ENCODE results near the gene PNP. TPM values are rescaled to one million over a fixed set of nuclear protein-coding genes. Genes with fewer than 3 reads are reported as not detected.

Gene PNP
- total RNA-seq, 1 experiment from 2014 or later: 87.5 TPM

DNA sequence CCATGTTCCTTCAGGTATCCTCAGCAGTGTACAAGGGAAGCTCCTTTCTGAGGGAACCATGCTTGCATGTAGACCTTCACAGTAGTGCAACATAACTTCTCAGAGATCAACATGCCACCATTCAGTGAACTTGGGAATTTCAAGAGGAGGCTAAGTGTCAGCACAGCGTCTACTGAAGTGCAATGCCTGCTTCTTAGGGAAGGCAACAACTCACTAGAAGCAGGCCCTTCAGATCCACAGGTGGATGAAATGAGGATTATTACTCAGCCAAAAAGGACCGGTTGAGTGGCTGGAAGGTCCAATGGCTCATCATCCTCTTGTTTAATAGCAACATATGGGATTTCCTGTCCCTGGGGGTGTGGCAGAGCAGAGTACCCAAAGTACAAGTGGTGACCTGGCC, 54.8 kb downstream of the PNP start:
- no peak overlapping the region for H3K9ac ChIP-seq (ENCODE audit: extremely low read depth, insufficient read length, low read length)
- H3K23me2 ChIP-seq (ENCODE audit: insufficient read length, low read depth, low read length, poor library complexity, severe bottlenecking): no peaks in the 10 kb centered on the region
- H3K4ac ChIP-seq (ENCODE audit: low read depth, low read length): no peak overlapping the region
- no peaks in the 10 kb centered on the region; the same call in 1 of the 2 replicates for H3K27me3 ChIP-seq (ENCODE audit: insufficient read depth, low read length)
- H3K79me2 ChIP-seq (ENCODE audit: insufficient read depth, low read length): no peaks in the 10 kb centered on the region
- H4K8ac ChIP-seq (replicated peaks; ENCODE audit: insufficient read length, low read depth, low read length): no peak overlapping the region
- H3K4me1 Mint-ChIP-seq: no peaks in the 10 kb centered on the region
- no peaks in the 10 kb centered on the region for H3K4me1 ChIP-seq (ENCODE audit: insufficient read depth, low read length)
- no peak overlapping the region for H3K27ac Mint-ChIP-seq
- no peak overlapping the region for H2BK120ac ChIP-seq (ENCODE audit: low read depth, low read length, poor library complexity, severe bottlenecking)
- no CpG with 5 or more reads among the region's 2 CpGs for WGBS (ENCODE audit: extremely low coverage, insufficient read length, low lambda C conversion rate)
- H3K4me3 Mint-ChIP-seq: no peak overlapping the region
- H3K23ac ChIP-seq (ENCODE audit: insufficient read length, low read depth, low read length): no peak overlapping the region
- H2BK5ac ChIP-seq (ENCODE audit: insufficient read length, low read length): no peak overlapping the region
- H4K91ac ChIP-seq (ENCODE audit: insufficient read length, low read depth, low read length): no peak overlapping the region
- DNase-seq: no peak
- TF ChIP-seq, protein P1, sequence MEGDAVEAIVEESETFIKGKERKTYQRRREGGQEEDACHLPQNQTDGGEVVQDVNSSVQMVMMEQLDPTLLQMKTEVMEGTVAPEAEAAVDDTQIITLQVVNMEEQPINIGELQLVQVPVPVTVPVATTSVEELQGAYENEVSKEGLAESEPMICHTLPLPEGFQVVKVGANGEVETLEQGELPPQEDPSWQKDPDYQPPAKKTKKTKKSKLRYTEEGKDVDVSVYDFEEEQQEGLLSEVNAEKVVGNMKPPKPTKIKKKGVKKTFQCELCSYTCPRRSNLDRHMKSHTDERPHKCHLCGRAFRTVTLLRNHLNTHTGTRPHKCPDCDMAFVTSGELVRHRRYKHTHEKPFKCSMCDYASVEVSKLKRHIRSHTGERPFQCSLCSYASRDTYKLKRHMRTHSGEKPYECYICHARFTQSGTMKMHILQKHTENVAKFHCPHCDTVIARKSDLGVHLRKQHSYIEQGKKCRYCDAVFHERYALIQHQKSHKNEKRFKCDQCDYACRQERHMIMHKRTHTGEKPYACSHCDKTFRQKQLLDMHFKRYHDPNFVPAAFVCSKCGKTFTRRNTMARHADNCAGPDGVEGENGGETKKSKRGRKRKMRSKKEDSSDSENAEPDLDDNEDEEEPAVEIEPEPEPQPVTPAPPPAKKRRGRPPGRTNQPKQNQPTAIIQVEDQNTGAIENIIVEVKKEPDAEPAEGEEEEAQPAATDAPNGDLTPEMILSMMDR (conservative IDR thresholded peaks at IDR 0.05): no peak
- no peak overlapping the region for H2BK20ac ChIP-seq (ENCODE audit: low read depth, low read length, poor library complexity, severe bottlenecking)
- H2AFZ ChIP-seq (ENCODE audit: low read length): no peak overlapping the region
- no peaks in the 10 kb centered on the region for H3K9me3 ChIP-seq (ENCODE audit: control insufficient read depth, low read depth, low read length)
- peaks cover 2% of the 10 kb centered on the region; the same call in 1 of the 2 replicates for H3K27me3 Mint-ChIP-seq (ENCODE audit: low read depth)
- H2BK12ac ChIP-seq (ENCODE audit: insufficient read length, low read depth, low read length): no peak overlapping the region
- H2AK5ac ChIP-seq (ENCODE audit: insufficient read length, low read length): no peak overlapping the region
- H3K27ac ChIP-seq (ENCODE audit: insufficient read length, low read depth, low read length): no peak overlapping the region
- no peak overlapping the region for H4K5ac ChIP-seq (ENCODE audit: insufficient read length, low read depth, low read length)
- H3K79me1 ChIP-seq (ENCODE audit: insufficient read depth, low read depth, low read length, poor library complexity, severe bottlenecking): no peaks in the 10 kb centered on the region
- no peak overlapping the region for H3K14ac ChIP-seq (ENCODE audit: insufficient read depth, low read length)
- no peak overlapping the region for H3T11ph ChIP-seq (ENCODE audit: low read length)
- no peak overlapping the region for H2BK15ac ChIP-seq (ENCODE audit: low read depth, low read length)
- H4K20me1 ChIP-seq (ENCODE audit: control insufficient read depth, insufficient read depth, insufficient read length): no peaks in the 10 kb centered on the region
- H3K4me2 ChIP-seq (ENCODE audit: insufficient read depth, insufficient read length, low read length): no peak overlapping the region
- H3K18ac ChIP-seq (ENCODE audit: insufficient read length, low read depth, low read length): no peak overlapping the region
- peaks cover 0 to 3% of the 10 kb centered on the region in 2 experiments; a peak in 2 of 5 replicates for H3K9me3 Mint-ChIP-seq
- no peaks in the 10 kb centered on the region for H3K36me3 Mint-ChIP-seq (ENCODE audit: insufficient read depth in 1 of 3, low read depth in 3 of 3)
- no peak overlapping the region for H3K56ac ChIP-seq (ENCODE audit: insufficient read length, low read depth, low read length)

Other genes with a start within 250 kb of the PNP start
- gene OR11H6, start 245.7 kb upstream of the PNP start, total RNA-seq (2021): not detected in 2 replicates
- gene OR11H7, start 240.4 kb upstream of the PNP start, total RNA-seq (2021): not detected in 2 replicates
- not detected in 2 replicates for gene OR11H4, start 230.1 kb upstream of the PNP start, total RNA-seq (2021)
- 20.6 and 22.6 TPM in 2 replicates for gene TTC5, start 163.5 kb upstream of the PNP start, total RNA-seq (2021)
- gene CCNB1IP1, start 136.1 kb upstream of the PNP start, total RNA-seq (2021): 165 and 168 TPM in 2 replicates
- gene PARP2, start 125.8 kb upstream of the PNP start, total RNA-seq (2021): 25.2 and 25.4 TPM in 2 replicates
- 14.5 and 15.8 TPM in 2 replicates for gene TEP1, start 55.9 kb upstream of the PNP start, total RNA-seq (2021)
- 0.04 TPM in 2 replicates for gene KLHL33, start 33.2 kb upstream of the PNP start, total RNA-seq (2021)
- 46.7 and 50.8 TPM in 2 replicates for gene OSGEP, start 14.6 kb upstream of the PNP start, total RNA-seq (2021)
- gene APEX1, start 14.2 kb upstream of the PNP start, total RNA-seq (2021): 340 and 348 TPM in 2 replicates
- gene PIP4P1, start 8.0 kb upstream of the PNP start, total RNA-seq (2021): 38.5 and 41.6 TPM in 2 replicates
- 0.81 and 0.96 TPM in 2 replicates for gene RNASE10, start 36.1 kb downstream of the PNP start, total RNA-seq (2021)
- gene RNASE9, start 91.6 kb downstream of the PNP start, total RNA-seq (2021): not detected in 2 replicates
- not detected in 2 replicates for gene RNASE11, start 118.6 kb downstream of the PNP start, total RNA-seq (2021)
- not detected in 2 replicates for gene RNASE12, start 122.0 kb downstream of the PNP start, total RNA-seq (2021)
- gene OR6S1, start 172.3 kb downstream of the PNP start, total RNA-seq (2021): not detected in 2 replicates
- not detected in 2 replicates for gene RNASE4, start 215.2 kb downstream of the PNP start, total RNA-seq (2021)
- gene ANG, start 219.4 kb downstream of the PNP start, total RNA-seq (2021): 3.2 and 3.8 TPM in 2 replicates

Data from H9 (cell line).